Measurements from ENCODE around the gene PIK3CB. TPM values are rescaled to one million over a fixed set of nuclear protein-coding genes. Genes with fewer than 3 reads are reported as not detected.

The PIK3CB gene
- total RNA-seq, 1 experiment from 2014 or later: 73.9 TPM

DNA sequence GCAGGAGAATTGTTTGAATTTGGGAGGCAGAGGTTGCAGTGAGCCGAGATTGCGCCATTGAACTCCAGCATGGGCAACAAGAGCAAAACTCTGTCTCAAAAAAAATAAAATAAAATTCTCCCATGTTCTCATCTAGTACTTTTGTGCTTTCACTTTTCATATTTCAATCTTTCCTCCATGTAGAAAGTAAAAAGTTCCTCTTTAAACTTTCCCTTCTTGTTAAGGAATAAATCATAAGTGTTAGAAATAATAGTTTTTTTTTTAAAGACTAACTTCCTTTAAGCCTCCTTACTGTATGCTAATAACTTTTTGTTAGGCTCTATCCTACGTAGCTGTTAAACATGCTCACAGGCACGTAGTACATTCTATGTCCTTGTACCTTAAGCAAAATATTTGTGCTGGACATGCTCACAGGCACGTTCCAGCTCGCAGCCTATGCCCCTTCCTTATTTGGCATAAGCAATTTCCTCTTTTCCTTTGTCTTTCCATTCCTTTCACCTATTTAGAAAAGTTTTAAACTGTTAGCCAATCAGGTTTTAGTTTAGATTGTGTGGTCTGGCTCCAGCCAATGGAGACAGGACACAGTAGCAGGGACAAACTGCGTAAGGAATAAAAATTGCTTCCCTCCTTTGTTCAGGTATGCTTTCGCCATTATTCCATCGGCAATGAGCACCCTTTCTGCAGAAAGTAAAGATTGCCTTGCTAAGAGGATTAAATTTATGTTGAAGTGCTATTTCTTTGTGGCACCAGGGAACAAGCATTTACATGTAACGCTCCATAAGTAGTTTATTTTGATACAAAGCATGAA lies 38.9 kb upstream of the PIK3CB start:
- no peak for ATAC-seq
- H3K27me3 ChIP-seq (ENCODE audit: control insufficient read depth, insufficient read depth, low read length): no peaks in the 10 kb centered on the region
- H3K4me3 ChIP-seq (ENCODE audit: low read depth in 2 of 2, low read length in 2 of 2): no peak overlapping the region
- intact Hi-C loops (cut with micrococcal nuclease; ENCODE audit: unreplicated experiment) (no loop called here), in situ Hi-C loops (cut with HindIII; ENCODE audit: low pct_unique_long_range_greater_than_20kb, low sequenced_read_pairs) (no loop called here)
- H3K4me1 ChIP-seq (ENCODE audit: control insufficient read depth, insufficient read depth, low read length): no peaks in the 10 kb centered on the region
- TF ChIP-seq SIN3A (IDR thresholded peaks at IDR 0.05; ENCODE audit: borderline replicate concordance, insufficient read depth, low read depth, low read length) (no peak), REST (IDR thresholded peaks at IDR 0.05; ENCODE audit: insufficient read depth in 1 of 2, low read depth in 2 of 2, low read length in 1 of 2) (no peak), TCF7L2 (IDR thresholded peaks at IDR 0.05; ENCODE audit: low read depth, low read length) (no peak), POLR2AphosphoS5 (IDR thresholded peaks at IDR 0.05; ENCODE audit: low read depth, low read length) (no peak)
- TF ChIP-seq, protein P1, sequence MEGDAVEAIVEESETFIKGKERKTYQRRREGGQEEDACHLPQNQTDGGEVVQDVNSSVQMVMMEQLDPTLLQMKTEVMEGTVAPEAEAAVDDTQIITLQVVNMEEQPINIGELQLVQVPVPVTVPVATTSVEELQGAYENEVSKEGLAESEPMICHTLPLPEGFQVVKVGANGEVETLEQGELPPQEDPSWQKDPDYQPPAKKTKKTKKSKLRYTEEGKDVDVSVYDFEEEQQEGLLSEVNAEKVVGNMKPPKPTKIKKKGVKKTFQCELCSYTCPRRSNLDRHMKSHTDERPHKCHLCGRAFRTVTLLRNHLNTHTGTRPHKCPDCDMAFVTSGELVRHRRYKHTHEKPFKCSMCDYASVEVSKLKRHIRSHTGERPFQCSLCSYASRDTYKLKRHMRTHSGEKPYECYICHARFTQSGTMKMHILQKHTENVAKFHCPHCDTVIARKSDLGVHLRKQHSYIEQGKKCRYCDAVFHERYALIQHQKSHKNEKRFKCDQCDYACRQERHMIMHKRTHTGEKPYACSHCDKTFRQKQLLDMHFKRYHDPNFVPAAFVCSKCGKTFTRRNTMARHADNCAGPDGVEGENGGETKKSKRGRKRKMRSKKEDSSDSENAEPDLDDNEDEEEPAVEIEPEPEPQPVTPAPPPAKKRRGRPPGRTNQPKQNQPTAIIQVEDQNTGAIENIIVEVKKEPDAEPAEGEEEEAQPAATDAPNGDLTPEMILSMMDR (IDR thresholded peaks at IDR 0.05): no peak
- H3K27ac ChIP-seq (ENCODE audit: low read length): no peak overlapping the region
- CTCF ChIA-PET: no interaction called here
- H3K9me3 ChIP-seq (ENCODE audit: control insufficient read depth, insufficient read depth, low read depth, low read length): peaks cover 9% of the 10 kb centered on the region; the same call in 1 of the 2 replicates
- no TSS peak for BruUV-seq (replicated peaks)
- POLR2A ChIA-PET: no interaction called here
- H3K36me3 ChIP-seq (ENCODE audit: control insufficient read depth, insufficient read depth, low read length): no peaks in the 10 kb centered on the region
- DNase-seq (ENCODE audit: low read depth, low spot score): no peak

- ChIA-PET POLR2A (no interaction called here), CTCF (no interaction called here)
- no peak for DNase-seq (ENCODE audit: low read depth, low spot score)
- peaks cover 9% of the 10 kb centered on the region; the same call in 1 of the 2 replicates for H3K9me3 ChIP-seq (ENCODE audit: control insufficient read depth, insufficient read depth, low read depth, low read length)
- no peak overlapping the region for H3K4me3 ChIP-seq (ENCODE audit: low read depth in 2 of 2, low read length in 2 of 2)
- no peak for ATAC-seq
- intact Hi-C loops (cut with micrococcal nuclease; ENCODE audit: unreplicated experiment) (no loop called here), in situ Hi-C loops (cut with HindIII; ENCODE audit: low pct_unique_long_range_greater_than_20kb, low sequenced_read_pairs) (no loop called here)
- TF ChIP-seq, protein P1 (IDR thresholded peaks at IDR 0.05): no peak
- H3K27ac ChIP-seq (ENCODE audit: low read length): no peak overlapping the region
- no peaks in the 10 kb centered on the region for H3K36me3 ChIP-seq (ENCODE audit: control insufficient read depth, insufficient read depth, low read length)
- no peaks in the 10 kb centered on the region for H3K27me3 ChIP-seq (ENCODE audit: control insufficient read depth, insufficient read depth, low read length)
- BruUV-seq (replicated peaks): no TSS peak
- H3K4me1 ChIP-seq (ENCODE audit: control insufficient read depth, insufficient read depth, low read length): no peaks in the 10 kb centered on the region
Observed at GRCh38 chr3:138872632-138873031, 37.9 kb upstream of the PIK3CB start.
